ENCODE data around the gene SORBS2. TPM values are rescaled to one million over a fixed set of nuclear protein-coding genes. Genes with fewer than 3 reads are reported as not detected.

Gene SORBS2
- total RNA-seq, 2 donors from 2014 or later: 210 to 218 TPM

DNA sequence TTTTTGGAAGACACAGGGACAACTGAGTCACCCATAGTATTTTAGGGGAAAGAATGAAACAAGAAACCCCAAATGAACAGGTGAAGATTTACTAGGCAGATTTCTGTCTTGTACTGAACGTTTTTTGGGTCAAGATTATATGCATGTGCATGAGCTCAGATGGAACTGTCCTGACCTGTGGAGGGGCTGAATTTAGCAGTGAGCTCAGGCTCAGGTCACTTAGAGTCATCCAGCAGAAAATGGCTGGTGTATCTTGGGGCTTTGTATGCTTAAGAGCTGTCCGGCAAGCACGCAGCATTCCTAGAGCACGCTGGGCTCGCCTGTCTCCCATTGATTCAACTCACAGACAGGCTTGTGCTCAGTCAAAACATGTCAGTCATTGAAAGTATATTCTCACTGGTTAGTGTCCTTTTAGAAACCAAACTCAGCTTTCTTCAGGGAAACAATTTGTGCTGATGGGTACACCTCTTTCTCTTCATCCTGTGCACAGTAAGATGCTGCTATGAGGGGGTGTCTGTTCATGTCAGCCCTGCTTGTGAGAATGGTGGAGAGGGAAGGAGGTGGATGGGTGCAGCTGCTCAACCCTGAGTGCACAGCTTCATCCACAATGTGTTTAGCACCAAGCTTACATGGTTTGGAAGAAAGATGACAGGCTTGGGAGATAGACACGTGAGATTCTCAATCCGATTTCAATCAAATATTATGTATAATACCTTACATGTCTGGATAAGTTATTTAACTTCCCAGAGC lies 229.2 kb downstream of the SORBS2 start:
- peaks cover 0 to 6% of the 10 kb centered on the region in 2 donors for H3K36me3 ChIP-seq (replicated peaks in 1 of 2; ENCODE audit: insufficient read depth in 1 of 2, low read depth in 2 of 2)
- DNase-seq: no peak
- no peak for ATAC-seq
- H3K4me1 ChIP-seq: no peaks in the 10 kb centered on the region
- no peaks in the 10 kb centered on the region for H3K27me3 ChIP-seq
- H3K9me3 ChIP-seq: no peaks in the 10 kb centered on the region
- intact Hi-C loops (cut with DNase I): no loop called here
- H3K27ac ChIP-seq: no peak overlapping the region
- no peak for TF ChIP-seq CTCF (IDR thresholded peaks at IDR 0.05)
- TF ChIP-seq POLR2A (IDR thresholded peaks at IDR 0.05): no peak
- H3K4me3 ChIP-seq: no peak overlapping the region
- 73 to 75% methylated on average over 5 to 7 of the region's 7 CpGs for WGBS, 2 donors

GRCh38 chr4:185580699-185581098 lies 231.3 kb downstream of the SORBS2 start:
- TF ChIP-seq CTCF (IDR thresholded peaks at IDR 0.05): no peak
- TF ChIP-seq POLR2A (IDR thresholded peaks at IDR 0.05): no peak
- intact Hi-C loops (cut with DNase I): no loop called here
- ATAC-seq (no peak), DNase-seq (no peak)
- H3K4me3 ChIP-seq: no peak overlapping the region
- no peaks in the 10 kb centered on the region for H3K27me3 ChIP-seq
- 82 to 85% methylated on average over 12 of the region's 12 CpGs for WGBS, 2 donors
- no peaks in the 10 kb centered on the region for H3K9me3 ChIP-seq
- peaks cover 18% of the 10 kb centered on the region for H3K4me1 ChIP-seq
- no peak overlapping the region for H3K27ac ChIP-seq
- no peaks in the 10 kb centered on the region for H3K36me3 ChIP-seq (replicated peaks in 1 of 2; ENCODE audit: insufficient read depth in 1 of 2, low read depth in 2 of 2)

DNA sequence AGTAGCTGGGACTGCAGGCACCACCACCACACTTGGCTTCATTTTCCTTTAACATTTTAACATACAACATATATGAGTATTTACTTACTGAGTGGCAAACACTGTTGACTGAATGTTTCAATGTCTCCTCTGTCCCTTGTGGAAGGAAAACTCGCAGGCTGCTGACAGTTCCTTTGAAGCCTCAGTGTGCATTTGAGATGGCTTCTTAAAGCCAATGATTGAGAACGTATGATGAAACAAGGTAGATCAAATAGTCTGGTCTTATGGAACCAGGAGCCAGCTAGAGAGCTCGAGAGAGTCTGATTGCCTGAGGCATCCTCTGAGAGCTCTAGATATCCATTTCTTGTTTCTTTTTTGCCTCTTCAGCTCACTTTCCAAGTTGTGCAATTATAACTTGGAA lies 233.7 kb downstream of the SORBS2 start:
- no peak overlapping the region for H3K4me3 ChIP-seq
- no peak for DNase-seq
- 80 to 83% methylated on average over 3 of the region's 3 CpGs for WGBS, 2 donors
- no peak for ATAC-seq
- no peaks in the 10 kb centered on the region for H3K9me3 ChIP-seq
- H3K27me3 ChIP-seq: no peaks in the 10 kb centered on the region
- TF ChIP-seq POLR2A (IDR thresholded peaks at IDR 0.05): no peak
- TF ChIP-seq CTCF (IDR thresholded peaks at IDR 0.05): no peak
- H3K4me1 ChIP-seq: peaks cover 22% of the 10 kb centered on the region
- H3K36me3 ChIP-seq (replicated peaks in 1 of 2; ENCODE audit: insufficient read depth in 1 of 2, low read depth in 2 of 2): no peaks in the 10 kb centered on the region
- H3K27ac ChIP-seq: peak overlapping the region in 1 of 4 donors; percentile 20
- intact Hi-C loops (cut with DNase I): no loop called here

DNA sequence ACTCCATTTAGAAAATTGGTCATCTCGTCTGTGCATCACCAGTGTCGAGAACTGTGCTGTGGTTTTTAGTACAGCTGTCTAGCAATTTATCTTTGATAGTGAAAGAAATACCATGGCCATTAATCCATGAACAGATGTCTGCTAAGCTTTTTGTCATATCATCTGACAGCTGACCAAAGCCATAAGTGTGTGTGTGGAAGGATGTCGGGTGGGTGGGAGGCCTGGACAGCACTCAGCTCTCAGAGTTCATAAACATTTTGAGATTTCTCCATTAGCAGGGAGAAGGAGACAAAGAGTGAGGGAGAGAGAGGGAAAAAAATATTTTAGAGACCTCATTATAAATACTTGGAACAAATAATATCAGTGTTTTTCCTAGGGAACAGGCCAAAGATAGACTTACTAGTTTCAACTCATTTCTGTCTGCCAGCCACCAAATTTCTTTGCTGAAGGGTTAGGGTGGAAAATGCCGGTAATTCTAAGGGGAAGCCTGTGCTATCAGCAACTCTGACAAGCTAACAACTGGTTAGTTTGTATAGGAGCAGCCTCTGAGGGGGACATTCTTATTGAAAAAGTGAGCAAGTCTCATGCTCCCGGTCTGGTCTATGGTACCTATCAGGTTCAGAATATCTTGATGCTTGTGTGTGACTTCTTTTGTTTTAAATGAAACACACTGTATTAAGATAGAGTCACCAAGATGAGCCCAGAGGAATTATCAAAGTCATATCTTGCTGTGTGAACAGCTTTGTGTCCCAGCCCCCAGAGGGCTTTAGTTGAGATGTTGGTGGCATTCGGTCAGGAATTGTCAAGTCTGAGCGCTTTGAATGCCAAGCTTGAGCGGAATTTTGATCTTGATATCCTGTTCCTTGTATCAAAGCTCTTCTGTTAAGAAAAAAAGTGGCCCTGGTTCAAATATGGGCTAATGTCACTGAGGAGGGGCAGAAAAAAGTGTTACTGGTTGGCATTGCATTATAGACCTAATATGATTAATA lies 234.7 kb downstream of the SORBS2 start:
- DNase-seq (no peak), ATAC-seq (peak; percentile 41)
- Histone ChIP-seq H3K4me3 (no peak overlapping the region), H3K27me3 (no peaks in the 10 kb centered on the region), H3K36me3 (replicated peaks in 1 of 2; ENCODE audit: insufficient read depth in 1 of 2, low read depth in 2 of 2) (no peaks in the 10 kb centered on the region), H3K4me1 (peaks cover 22% of the 10 kb centered on the region), H3K27ac (peak overlapping the region in 3 of 4 donors; percentile 29 to 72 (median 42)), H3K9me3 (no peaks in the 10 kb centered on the region)
- TF ChIP-seq CTCF (IDR thresholded peaks at IDR 0.05) (no peak), POLR2A (IDR thresholded peaks at IDR 0.05) (no peak)
- 67 to 73% methylated on average over 8 of the region's 8 CpGs for WGBS, 2 donors
- intact Hi-C loops (cut with DNase I): no loop called here
